Lung microvascular endothelial cell (primary cell): ENCODE results near the gene SERPINA3. TPM values are rescaled to one million over a fixed set of nuclear protein-coding genes. Genes with fewer than 3 reads are reported as not detected.
"Not testable (repeated sequence)": the region's sequence is repeated elsewhere in the genome, so short reads cannot be mapped to it uniquely, and the experiment has no call there.

Experiments
- DNase-seq, 2 donors: peaks; one replicate each; pipeline versions ENCODE4 v3.0.0 to v3.0.0-alpha.2; 2010; ENCODE audit warnings: low read depth in 2 of 2
- total RNA-seq: library from RNA; depleted of rRNA; stranded (reverse); fragments of >200 nt; gene quantifications from 2 replicates; pipeline ENCODE4 v1.2.1, GENCODE V29; 2014

Gene SERPINA3
- total RNA-seq, 1 donor from 2014 or later, result not detected

DNA sequence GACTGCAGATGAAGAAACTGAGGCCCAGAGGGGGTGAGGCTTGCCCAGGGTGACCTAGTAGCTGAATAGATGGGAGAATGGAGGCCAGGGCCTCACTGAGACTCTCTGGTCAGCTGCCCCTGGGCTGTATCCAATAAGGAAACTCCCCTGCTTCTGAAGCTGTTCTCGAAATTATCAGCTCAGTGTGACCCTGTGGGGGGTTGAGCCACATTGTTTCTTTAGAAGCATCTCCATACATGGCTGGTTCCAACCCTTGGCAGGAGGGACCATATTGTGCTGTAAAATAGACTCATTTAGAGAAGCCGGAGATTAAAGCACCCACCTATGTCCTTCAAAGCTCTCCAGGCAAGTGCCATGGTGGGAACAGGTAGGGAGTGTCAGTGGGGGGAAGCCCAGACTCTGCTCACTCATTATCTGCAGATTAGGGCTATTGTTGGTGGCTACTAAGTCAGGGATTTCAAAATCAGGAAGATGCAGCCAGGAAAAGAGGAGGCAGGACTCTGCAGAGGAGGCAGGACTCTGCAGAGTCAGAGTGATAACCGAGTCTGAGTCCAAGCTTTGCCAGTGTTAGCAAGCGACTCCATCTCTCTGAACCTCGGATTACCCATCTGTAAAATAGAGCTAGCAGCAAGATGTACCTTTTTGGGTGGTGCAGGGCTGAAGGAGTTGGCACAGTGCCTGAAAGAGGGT is 27.5 kb upstream of the SERPINA3 start:
- DNase-seq, result no peak

DNA sequence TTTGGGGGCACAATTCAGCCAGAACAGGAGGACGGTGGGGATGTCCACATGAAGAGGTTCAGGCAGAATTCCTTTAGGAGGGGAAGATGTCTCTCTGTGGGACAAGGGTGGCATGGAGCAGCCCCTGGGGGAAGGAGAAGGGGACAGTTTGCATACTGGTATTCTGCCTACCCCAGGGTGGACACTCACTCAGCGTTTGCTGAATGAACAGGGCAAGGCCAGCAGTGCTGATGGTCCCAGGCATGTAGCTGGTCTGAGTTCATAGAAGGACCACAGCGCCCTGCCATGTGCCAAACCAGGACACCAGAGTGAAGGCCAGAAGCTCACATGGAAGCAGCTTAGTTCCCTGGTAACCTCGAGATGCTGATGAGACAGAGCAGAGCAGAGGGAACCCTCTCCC is 25.6 kb upstream of the SERPINA3 start:
- no peak for DNase-seq

DNA sequence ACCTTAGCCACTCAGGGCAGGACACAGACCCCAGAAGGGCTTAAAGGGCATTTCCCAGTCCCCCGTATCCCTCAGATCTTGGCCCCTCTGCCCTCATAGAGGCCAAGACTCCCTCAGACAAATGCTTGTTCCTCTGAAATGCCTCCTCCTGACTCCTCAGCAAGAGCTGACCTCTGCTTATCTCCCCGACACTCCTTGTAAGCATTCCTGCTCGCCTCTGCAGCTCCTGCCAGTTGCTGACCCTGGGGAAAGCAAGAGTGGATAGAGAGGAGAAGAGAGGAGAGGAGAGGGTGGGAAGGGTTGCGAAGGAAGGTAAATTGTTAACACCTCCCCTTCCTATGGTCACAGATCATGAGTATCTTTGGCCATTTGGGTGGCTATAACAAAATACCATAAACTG is 23.9 kb upstream of the SERPINA3 start:
- no peak for DNase-seq

DNA sequence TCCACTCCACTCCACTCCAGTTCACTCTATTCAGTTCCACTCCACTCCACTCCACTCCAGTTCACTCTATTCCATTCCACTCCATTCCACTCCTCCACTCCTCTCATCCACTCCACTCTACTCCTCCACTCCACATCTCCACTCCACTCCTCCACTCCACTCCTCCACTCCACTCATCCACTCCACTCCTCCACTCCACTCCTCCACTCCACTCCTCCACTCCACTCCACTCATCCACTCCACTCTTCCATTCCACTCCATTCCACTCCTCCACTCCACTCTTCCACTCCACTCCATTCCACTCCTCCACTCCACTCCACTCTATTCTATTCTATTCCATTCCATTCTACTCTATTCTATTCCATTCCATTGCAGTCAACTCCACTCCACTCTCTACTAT is 21.1 kb upstream of the SERPINA3 start:
- no peak for DNase-seq

DNA sequence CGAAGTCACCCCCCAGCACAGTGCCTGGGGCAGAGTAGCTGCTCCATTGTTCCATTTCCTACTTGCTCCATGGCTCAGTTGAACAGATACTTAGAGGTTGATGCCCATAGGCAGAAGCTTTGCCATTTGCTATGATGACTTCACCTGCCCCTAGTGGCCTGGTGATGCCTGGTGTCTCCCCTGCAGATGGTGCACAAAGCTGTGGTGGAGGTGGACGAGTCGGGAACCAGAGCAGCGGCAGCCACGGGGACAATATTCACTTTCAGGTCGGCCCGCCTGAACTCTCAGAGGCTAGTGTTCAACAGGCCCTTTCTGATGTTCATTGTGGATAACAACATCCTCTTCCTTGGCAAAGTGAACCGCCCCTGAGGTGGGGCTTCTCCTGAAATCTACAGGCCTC is 20.3 kb upstream of the SERPINA3 start:
- DNase-seq, result no peak

DNA sequence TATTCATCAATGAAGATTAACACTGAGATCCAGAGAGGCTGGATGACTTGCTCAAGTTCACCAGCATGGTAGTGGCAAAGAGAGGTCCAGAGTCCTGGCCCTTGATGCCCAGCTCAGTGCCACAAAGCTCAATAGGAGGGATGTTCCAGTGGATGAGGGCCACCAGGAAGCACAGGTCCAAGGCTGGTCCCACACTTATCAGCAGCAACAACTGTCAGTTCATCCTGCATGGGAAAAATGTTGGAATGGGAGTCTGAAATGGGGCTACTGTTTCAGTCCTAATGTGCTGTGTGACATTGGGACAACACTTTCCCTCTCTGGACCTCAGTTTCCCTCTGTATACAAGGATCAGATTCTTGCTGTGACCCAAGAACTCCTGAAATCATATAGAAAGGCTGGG is 19.7 kb upstream of the SERPINA3 start:
- no peak for DNase-seq

DNA sequence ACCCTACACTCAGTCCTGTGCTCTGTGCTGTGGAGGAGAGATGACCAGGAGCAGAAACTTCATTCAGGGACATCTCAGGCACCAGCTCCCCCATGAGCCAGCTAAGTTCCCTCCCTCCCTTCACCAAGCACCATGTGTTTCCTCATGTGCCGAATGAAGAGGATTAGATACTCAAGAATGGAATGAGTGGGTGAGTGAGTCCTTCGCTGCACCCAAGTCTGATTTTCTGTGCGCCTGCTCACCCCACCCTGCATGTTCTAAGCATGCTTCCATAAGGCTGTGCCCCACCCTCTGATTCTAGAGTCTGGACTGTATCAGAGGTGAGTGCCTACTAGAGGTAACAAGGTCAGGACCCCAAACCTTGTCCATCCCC is 18.8 kb upstream of the SERPINA3 start:
- no peak for DNase-seq

DNA sequence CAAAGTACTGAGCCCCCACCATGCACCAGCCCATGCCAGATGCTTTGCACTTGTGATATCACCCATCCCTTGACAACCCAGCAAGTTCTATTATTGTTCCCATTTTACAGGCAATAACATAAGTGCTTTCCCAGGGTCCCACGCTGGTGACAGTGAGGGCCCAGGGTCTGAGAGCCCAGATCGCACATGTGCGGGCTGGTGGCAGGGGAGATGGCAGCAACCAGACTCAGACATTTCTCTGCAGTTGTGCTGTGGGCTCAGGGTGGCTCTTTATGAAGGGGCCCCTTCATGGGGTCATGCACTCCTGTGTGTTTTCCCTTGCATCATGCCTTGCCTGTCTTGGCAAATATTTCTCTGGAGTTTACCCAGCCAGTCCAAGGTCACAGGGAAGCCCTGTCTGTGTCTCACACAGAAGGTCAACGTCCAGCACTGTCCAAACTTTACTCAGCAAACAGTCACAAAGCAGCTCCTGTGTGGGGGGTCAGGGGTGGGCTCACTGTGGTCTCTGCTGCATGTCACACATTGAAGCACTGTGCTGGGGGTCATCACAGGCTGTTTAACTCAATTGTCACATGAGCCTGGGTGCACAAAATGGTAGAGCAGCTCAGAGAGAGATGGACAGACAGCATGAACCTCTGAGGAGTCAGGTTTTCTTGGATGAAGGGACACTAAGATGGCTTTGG is 18.3 kb upstream of the SERPINA3 start:
- no peak for DNase-seq

DNA sequence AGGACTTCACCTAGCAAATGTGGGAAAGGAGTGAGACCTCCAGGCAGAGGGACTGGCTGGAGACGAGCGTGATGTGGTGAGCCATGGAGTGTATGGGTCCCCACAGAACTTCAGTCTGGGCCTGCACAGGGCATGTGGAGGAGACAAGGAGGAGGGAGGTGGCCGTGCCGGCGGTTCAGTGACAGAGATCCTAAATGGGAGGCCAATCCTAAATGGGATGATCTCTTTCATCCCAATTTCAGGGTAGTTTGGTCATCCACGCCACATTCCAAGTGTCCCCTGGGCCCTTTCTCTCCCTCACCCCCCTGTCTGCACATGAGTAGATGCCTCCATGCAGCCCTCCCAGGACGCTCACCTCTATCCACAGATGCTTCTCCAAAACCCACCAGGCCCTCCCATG is 17.8 kb upstream of the SERPINA3 start:
- DNase-seq, result no peak

DNA sequence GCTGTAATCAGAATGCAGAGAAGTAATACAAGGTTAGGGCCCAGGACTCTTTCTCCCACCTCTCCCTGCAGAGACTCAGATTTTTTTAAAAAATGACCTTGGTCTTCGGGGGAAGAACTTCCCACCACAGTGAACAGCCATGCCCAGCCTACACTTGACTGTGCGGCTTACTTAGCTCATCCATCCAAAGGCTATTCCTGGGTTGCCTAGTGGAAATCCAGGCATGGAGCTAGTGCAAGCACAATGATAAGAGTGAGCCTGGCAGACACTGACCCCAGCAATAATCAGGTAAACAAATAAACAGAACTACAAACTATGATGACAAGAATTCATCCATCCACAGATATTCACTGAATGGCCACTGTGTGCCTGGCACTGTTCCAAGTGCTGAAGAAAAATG is 16.3 kb upstream of the SERPINA3 start:
- DNase-seq, result no peak

DNA sequence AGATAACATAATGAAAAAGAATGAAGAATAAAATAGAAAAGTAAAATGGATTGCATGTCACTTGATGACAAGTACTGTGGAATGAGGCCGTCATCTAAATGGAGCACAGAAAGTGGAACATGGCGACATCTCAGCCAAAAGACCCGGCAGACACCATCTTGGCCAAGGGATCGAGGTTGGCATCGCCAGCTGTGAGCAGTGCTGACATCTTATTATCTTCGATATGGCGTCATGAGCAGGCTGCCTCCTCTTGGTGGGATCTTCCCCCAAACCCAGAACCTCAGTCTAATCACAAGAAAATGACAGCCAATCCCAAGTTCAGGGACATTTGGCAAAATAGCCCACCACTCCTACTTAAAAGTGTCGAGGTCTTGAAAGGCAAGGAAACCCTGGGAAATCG is 15.8 kb upstream of the SERPINA3 start:
- DNase-seq, result no peak

DNA sequence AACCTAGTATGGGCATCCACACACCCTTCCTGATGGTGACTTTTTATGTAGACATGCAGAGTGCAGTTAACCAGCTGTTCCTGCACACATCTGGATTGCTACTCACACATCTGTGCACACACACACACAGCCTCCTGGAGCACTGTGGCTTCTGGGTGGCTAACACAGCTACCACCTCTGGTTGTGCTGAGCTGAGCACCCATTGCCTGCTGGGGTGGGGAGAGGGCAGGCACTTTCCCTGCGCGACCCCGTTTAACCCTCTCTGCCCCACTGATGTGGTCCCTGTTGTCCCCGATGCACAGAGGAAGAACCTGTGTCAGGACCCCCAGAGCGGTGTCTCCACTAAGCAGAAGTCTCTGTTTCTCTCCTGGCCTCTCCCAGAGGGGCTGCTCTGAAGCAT is 14.4 kb upstream of the SERPINA3 start:
- DNase-seq, result no peak

DNA sequence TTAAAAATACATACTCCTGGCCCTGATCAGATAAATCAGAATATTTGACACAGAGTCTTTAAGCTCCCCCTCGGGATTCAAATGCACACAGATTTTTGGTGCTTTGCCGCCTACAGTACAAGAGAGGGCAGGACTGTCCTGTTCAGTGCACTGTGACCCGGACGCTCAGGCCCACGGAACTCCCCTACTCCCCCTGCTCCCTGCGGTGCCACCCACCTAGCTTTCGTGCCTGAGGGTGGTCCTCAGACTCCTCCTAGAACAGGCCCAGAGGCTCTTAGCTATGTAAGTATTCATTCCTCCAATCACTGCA is 13.7 kb upstream of the SERPINA3 start:
- no peak for DNase-seq

DNA sequence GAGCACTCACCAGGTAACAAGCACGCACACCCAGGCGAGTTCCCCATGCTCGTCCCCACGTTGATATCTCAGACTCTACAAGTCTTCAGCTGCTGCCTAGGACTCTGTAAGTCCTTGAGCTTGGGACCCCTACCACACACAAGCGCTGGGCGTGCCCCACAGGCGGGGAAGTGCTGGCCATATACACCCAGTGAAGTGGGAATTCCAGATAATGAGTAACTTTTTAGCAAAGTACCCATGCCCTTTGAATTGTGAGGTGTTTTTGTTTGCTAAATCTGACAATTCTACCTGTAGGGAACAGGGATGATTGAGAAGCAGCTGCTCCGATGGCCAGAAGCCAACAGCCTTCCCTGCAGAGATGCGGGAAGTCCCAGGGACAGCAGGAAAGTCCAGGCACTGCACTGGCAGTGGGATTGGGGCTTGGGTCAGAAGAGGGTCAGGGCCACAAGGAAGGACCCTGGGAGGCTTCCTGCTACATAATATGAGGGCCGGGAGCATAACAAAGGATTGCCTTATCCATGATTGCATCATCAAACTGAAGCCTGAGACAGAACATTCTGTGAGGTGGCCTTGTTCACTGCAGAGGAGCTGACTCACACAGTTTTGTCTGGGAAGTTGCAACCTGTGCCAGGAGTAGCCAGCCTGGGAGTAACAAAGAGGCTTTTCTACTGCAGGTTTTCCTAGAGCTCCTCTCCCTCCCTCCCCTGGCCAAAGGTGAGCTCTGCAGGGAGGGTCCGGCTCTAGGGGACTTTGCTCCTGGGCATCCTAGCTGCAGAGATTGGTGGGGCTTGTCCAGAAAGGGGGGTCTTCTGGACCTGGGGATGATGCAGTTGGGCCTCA is 13.2 kb upstream of the SERPINA3 start:
- peak; percentile 1 to 89 for DNase-seq

DNA sequence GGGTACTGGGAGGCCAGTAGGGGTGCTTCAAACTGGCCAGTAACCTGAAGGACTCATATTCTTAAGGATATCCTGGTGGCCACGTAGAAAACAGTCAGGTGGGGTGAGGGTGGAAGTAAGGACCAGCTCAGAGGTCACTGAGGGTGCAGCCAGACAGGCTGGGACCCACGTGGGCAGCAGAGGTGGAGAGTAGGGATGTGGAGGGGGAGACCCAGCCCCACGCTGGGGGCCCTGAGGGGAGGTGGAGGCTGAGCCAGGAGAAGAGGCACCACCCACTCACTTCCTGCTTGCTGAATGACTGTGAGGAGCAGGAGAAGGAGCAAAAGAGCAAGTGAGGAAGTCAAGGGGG is 12.6 kb upstream of the SERPINA3 start:
- no peak for DNase-seq

DNA sequence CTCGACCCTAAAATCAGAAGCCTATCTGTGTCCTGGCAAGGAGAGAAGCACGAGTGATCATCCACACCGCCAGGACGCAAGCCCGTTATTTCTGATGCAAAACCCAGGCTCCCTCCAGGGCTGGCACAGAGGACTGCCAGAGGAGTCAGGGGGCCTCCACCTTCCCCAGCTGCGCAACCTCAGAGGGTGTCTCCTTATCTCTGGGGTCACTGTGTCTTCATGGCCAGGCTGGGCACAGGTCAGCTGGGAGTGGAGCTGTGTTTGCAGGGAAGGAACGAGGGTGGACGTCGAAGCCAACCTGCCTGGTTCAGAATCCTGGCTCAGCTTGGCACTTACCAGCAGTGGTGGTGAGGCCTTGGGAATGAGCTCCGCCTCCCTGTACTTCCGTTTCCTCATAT is 12.0 kb upstream of the SERPINA3 start:
- DNase-seq, result no peak

DNA sequence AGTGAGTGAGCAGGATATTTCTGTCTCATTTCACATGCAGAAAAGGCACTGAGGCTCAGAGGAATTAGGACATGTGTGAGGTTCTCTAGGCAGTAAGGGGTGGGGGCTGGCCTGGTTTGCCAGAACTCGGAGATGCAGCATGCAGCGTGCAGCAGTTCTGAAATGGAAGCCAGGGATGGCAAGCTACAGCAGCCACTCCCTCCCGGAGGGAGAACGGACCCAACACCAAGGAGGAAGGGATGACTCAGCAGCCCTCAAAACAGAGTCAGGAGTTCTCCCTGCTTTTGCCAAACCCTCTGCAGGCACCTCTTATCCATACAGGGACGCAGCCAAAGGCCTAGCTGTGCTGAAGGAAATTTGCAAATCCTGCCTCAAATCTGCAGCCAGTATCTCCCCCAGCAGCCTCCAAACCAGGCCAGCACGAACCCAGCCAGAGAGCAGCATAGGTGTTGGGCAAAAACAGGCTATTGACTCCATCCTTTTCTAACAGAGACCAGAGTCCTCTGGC is 10.3 kb upstream of the SERPINA3 start:
- DNase-seq, result peak; percentile 6 to 72

DNA sequence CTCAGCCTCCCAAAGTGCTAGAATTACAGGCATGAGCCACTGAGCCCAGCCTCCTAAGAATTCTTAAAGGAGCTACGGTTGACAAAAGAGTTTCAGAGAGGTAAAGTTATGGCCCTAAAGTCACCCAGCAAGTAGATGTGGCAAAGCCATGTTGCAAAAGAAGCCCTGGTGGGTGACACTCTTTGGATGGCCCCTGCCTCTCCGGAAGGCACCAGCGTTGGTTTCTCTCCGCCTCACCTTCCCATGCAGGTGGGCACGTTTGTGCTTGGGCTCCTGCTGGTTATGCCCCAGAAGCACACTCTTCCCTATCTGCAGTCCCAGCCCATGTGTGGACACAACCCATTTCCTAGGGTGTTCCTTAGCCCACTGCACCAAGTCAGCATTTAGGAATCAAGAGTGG is 9.5 kb upstream of the SERPINA3 start:
- DNase-seq, result no peak

DNA sequence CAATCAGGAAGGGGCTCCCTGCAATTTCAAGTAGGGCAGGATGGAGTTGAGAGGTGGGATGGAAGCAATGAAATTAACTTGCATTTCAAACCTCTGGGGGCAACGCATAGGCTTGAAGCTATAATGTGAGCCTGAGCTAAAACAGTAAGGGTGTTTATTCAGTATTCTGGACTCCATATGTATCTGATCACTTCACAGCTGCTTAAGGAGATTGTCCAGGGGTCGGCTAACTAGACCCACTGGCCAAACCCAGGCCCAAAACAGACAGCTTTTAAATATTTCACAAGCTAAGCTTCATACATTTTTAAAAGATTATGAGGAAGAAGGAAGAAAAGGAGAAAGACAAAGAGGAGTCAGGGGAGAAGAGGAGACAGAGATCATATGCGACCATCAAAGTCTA is 6.8 kb upstream of the SERPINA3 start:
- DNase-seq, result no peak

DNA sequence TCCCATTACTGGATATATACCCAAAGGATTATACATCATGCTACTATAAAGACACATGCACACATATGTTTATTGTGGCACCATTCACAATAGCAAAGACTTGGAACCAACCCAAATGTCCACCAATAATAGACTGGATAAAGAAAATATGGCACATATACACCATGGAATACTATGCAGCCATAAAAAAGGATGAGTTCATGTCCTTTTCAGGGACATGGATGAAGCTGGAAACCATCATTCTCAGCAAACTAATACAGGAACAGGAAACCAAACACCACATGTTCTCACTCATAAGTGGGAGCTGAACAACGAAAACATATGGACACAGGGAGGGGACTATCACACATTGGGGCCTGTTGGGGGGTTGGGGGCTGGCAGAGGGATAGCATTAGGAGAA is 3.2 kb upstream of the SERPINA3 start:
- DNase-seq, result not testable (repeated sequence)

DNA sequence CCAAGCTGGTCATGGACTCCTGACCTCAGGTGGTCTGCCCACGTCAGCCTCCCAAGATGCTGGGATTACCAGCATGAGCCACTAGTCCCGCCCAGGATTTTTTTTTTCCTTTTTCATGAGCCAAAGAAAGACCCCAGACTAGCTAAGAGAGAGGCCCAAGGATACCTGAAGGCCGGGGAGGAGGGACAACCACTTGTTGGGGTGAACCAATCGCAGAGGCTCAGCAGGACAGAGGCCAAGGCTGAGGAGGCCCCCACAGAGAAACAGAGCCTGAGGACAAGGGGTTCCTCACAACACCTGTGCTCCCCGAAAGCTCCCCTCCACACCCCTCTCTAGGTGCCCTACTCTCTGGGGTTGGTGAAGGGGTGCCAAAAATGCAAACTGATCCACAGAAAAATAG is 1.0 kb upstream of the SERPINA3 start:
- DNase-seq, result no peak

DNA sequence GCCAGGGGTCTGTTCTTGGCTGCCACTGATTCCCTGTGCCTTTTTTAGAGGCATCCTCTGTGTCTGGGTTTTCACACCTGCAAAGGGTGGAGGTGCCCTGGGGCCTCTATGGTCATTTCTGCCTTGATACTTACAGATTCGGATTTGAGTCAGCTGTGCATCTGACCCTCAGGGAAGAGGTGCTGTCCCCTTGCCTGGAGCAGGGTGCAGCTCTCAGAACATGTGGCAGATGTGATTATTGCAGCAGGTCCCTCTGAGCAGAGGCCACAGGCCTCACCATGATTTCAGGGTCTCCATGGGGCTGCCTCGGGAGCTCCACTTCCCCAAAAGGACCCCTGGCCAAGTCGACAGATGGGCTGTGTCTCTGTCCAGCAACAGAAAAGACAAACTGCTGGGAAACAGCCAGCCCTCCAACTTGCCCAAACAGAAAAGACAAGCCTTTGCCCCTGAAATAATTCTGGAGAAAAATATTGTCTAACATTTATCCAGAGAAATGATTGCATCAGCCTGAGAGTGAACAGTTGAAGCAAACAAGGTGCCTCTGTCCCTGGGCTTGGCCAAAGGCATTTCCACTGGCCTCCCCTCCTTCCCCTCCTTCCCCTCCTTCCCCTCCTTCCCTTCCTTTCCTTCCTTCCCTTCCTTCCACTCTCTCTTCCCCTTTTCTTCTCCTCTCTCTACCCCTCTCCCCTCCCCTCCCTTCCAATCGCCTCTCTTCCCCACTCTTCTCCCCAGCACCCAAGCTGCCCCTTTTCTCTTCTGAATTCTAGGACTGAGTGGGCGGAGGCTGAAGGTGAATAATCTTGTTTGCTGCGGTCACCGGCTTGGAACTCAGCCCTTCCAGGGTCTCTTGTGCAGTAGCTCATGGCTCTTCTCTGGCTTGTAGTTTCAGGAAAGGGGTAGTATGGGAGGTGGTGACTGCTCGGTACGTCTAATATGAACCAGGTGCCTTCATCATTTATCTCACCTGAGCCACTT is 676 bp downstream of the SERPINA3 start:
- DNase-seq, result no peak
